Colonic mucosa (tissue), 4 donors: ENCODE measurements around the gene GULP1. TPM values are rescaled to one million over a fixed set of nuclear protein-coding genes. Genes with fewer than 3 reads are reported as not detected.

ENCODE experiments used
- DNase-seq: peaks from one replicate; pipeline ENCODE4 v3.0.0-alpha.2; 2020
- H3K27ac ChIP-seq: fragments of 200-600 bp; one replicate; pipeline ENCODE4 v1.8.0; 2021
- H3K27me3 ChIP-seq: fragments of 200-600 bp; one replicate; pipeline ENCODE4 v1.8.0; 2021
- H3K36me3 ChIP-seq: fragments of 200-600 bp; one replicate; pipeline ENCODE4 v1.8.0; 2021
- H3K4me1 ChIP-seq: fragments of 200-600 bp; one replicate; pipeline ENCODE4 v1.8.0; 2021; ENCODE audit warnings: mild to moderate bottlenecking
- H3K4me3 ChIP-seq: fragments of 200-600 bp; one replicate; pipeline ENCODE4 v1.8.0; 2021
- H3K9ac ChIP-seq, 2 donors: one replicate each; pipeline ENCODE4 v1.7.0; 2013; ENCODE audit warnings: control low read depth in 2 of 2, low read depth in 2 of 2, low read length in 2 of 2
- H3K9me3 ChIP-seq: fragments of 200-600 bp; one replicate; pipeline ENCODE4 v1.8.0; 2021
- intact Hi-C: fragments of 100-400 bp; cut with DNase I; formaldehyde crosslinking; loops from one replicate; pipeline ENCODE4 v1.14.1; 2022
- total RNA-seq, 2 donors: library from RNA; stranded (reverse); fragmentation: NEBNext Ultra II Directional in 1 of 2; extraction: Animal tissue kit (Norgen Biotek cat#: 25700) in 1 of 2; gene quantifications; one replicate each; pipeline ENCODE4 v1.2.1, GENCODE V29; 2021
- TF ChIP-seq, protein P1 (sequence below): fragments of 200-600 bp; IDR thresholded peaks from one replicate; pipeline ENCODE4 v1.8.0; 2022; ENCODE audit warnings: antibody characterized with exemption, mild to moderate bottlenecking
- donor health status: healthy.
- donor health status: DM: no; HTN: no; CAD: no.
- donor health status: DM: no; HTN: no; CAD: no.

GULP1 gene
- total RNA-seq, 2 donors from 2014 or later, result 10.4 to 11.8 TPM

DNA sequence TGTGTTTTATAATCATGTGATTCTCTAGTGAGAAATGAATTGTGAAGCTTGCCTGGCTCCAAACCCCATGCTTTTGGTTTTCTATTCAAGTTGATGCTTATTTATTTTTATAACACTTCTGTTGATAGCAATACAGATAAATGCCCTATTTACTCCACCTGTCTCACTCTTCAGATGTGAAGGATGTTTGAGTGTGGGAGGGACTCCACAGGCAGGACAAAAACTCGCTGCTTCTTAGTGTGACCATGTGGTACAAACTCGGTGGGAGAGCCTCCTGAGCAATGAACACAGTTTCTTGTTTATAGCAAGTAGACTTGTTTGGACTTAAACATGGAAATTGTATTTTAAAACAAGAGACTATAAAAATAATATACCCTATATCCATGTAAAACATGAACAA, 219.7 kb downstream of the GULP1 start:
- H3K9ac ChIP-seq, result no peak overlapping the region
- H3K27me3 ChIP-seq, result no peaks in the 10 kb centered on the region
- no peak overlapping the region for H3K4me3 ChIP-seq
- intact Hi-C loops, result loop anchor here (5.0 kb wide), 2 partner anchors 929 to 1009 kb away; no protein-coding TSS in a partner anchor
- no peak for DNase-seq
- no peaks in the 10 kb centered on the region for H3K4me1 ChIP-seq
- no peak overlapping the region for H3K27ac ChIP-seq
- H3K9me3 ChIP-seq, result no peaks in the 10 kb centered on the region
- no peaks in the 10 kb centered on the region for H3K36me3 ChIP-seq
- TF ChIP-seq, protein P1, sequence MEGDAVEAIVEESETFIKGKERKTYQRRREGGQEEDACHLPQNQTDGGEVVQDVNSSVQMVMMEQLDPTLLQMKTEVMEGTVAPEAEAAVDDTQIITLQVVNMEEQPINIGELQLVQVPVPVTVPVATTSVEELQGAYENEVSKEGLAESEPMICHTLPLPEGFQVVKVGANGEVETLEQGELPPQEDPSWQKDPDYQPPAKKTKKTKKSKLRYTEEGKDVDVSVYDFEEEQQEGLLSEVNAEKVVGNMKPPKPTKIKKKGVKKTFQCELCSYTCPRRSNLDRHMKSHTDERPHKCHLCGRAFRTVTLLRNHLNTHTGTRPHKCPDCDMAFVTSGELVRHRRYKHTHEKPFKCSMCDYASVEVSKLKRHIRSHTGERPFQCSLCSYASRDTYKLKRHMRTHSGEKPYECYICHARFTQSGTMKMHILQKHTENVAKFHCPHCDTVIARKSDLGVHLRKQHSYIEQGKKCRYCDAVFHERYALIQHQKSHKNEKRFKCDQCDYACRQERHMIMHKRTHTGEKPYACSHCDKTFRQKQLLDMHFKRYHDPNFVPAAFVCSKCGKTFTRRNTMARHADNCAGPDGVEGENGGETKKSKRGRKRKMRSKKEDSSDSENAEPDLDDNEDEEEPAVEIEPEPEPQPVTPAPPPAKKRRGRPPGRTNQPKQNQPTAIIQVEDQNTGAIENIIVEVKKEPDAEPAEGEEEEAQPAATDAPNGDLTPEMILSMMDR, result no peak

GRCh38 chr2:188512456-188512855, 220.8 kb downstream of the GULP1 start:
- intact Hi-C loops, result loop anchor here (5.0 kb wide), 2 partner anchors 930 to 1010 kb away; no protein-coding TSS in a partner anchor
- TF ChIP-seq, protein P1, result peak; percentile 34
- DNase-seq, result no peak

DNA sequence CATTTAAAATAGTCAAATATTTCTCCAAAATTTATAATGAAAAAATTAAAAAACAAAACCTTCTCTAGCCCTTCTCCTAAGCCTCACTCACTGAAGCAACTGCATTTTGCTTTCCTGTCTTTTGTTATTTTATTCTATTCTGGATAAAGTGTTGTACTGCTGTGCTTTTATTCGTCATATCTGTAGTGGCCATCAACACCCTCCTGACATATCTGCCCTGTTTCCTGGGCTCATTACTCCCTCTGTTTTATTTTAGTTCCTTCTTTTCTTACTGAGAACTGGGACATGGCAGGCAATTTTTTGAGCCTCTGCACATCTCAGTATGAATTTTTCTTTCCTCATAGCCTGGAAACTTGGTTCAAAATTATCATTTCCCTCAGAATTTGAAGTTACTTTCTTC, 224.2 kb downstream of the GULP1 start:
- intact Hi-C loops, result no loop called here
- DNase-seq, result no peak
- no peak overlapping the region for H3K9ac ChIP-seq
- H3K27me3 ChIP-seq, result no peaks in the 10 kb centered on the region
- no peaks in the 10 kb centered on the region for H3K9me3 ChIP-seq
- H3K4me1 ChIP-seq, result no peaks in the 10 kb centered on the region
- H3K36me3 ChIP-seq, result no peaks in the 10 kb centered on the region
- no peak overlapping the region for H3K27ac ChIP-seq
- TF ChIP-seq, protein P1, result no peak
- H3K4me3 ChIP-seq, result no peak overlapping the region

More at GRCh38 chr2:188512456-188512855, 220.8 kb downstream of the GULP1 start:
- Histone ChIP-seq H3K4me3 (no peak overlapping the region), H3K9ac (no peak overlapping the region), H3K27ac (no peak overlapping the region), H3K27me3 (no peaks in the 10 kb centered on the region), H3K36me3 (no peaks in the 10 kb centered on the region), H3K9me3 (no peaks in the 10 kb centered on the region), H3K4me1 (no peaks in the 10 kb centered on the region)

DNA sequence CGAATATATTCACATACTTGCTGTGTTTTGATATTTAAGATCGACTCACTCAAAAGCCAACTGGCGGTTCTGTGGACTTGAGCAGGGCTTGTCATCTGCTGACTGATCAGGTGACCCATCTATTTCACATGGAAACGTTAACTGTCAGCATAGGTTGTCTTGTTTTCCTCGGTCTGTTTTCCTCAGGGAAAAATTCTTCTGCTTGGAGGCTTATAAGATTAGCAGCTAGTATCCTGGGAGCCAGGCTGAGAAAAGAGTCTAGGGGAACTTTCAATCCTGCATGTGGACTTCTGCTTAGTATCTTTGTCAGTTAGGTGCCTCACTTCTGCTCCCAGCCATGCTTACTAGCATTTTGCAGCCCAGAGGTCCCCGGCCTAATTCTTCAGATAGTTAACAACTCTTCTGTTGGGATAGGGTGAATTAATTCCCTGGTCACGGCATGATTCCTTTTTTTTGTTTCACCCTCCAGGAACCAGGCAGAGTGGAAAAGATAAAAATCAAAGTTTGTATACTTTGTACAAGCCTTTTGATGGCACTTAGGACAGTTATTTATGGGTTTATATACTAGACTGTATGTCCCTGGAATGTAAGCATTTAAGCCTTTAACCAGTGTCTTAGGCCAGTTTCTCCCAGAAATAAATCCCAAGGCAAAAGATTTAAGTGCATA, 226.0 kb downstream of the GULP1 start:
- no peak for DNase-seq
- Histone ChIP-seq H3K9me3 (no peaks in the 10 kb centered on the region), H3K36me3 (no peaks in the 10 kb centered on the region), H3K4me1 (no peaks in the 10 kb centered on the region), H3K27me3 (no peaks in the 10 kb centered on the region), H3K27ac (no peak overlapping the region), H3K4me3 (no peak overlapping the region), H3K9ac (no peak overlapping the region)
- intact Hi-C loops, result no loop called here
- TF ChIP-seq, protein P1, result no peak

DNA sequence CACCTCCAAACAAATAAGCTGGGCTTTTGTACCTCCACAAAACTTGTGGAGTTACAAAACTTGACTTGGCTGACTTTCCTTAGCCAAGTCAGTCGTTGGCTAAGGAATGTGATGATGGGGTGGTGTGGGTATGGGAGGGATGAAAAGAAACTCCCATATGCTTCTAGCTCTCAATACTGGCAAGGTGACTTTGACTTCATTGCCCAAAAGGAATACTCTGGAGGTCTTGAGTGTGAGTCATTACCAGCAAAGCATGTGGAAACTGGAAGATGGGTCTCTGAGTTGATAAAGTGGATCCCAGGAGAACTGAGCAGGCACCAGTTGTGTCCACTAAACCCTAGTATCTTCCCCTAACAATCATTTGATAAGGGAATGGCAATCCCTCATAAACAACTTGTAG, 226.7 kb downstream of the GULP1 start:
- H3K27me3 ChIP-seq, result no peaks in the 10 kb centered on the region
- no peak overlapping the region for H3K27ac ChIP-seq
- intact Hi-C loops, result no loop called here
- no peak for DNase-seq
- H3K4me3 ChIP-seq, result no peak overlapping the region
- no peaks in the 10 kb centered on the region for H3K4me1 ChIP-seq
- no peaks in the 10 kb centered on the region for H3K9me3 ChIP-seq
- no peaks in the 10 kb centered on the region for H3K36me3 ChIP-seq
- no peak overlapping the region for H3K9ac ChIP-seq
- TF ChIP-seq, protein P1, result no peak
